A549 (cell line): Measurements from ENCODE around the gene ZGPAT. TPM values are rescaled to one million over a fixed set of nuclear protein-coding genes. Genes with fewer than 3 reads are reported as not detected.

Experiments
- ATAC-seq, 2 experiments: fragments of 200-7000 bp in 1 of 2; fragments of >200 bp in 1 of 2; cut with Nextera tagmentation in 1 of 2; cut with Tn5 transposase in 1 of 2; 3 replicates each; pipeline versions ENCODE4 v1.8.0 to v1.9.1; 2018 to 2020; ENCODE audit warnings: mild to moderate bottlenecking in 1 of 2, moderate library complexity in 1 of 2
- CTCF ChIA-PET: fragments of 300-600 bp; sonication (Branson Sonifier 250); formaldehyde crosslinking; extraction: SDS; loops from one replicate; lab custom pipeline; 2021; ENCODE audit warnings: antibody characterized with exemption, inconsistent platforms; lab: Yijun Ruan, JAX
- POLR2A ChIA-PET: fragments of 350-600 bp; formaldehyde crosslinking; extraction: SDS; loops from one replicate; lab custom pipeline; 2021; ENCODE audit warnings: antibody characterized with exemption, inconsistent platforms; lab: Yijun Ruan, JAX
- DNase-seq, 2 experiments: peaks; one replicate each; pipeline versions ENCODE4 v3.0.0 to v3.0.0-alpha.2; 2011 to 2016; ENCODE audit warnings: low read depth in 1 of 2, low spot score in 1 of 2
- FAIRE-seq: peaks from 2 replicates; lab custom pipeline; 2011; peaks lifted over from hg19 to GRCh38; lab: Jason Lieb, UNC
- H3K27ac ChIP-seq, 2 experiments: fragments of >200 bp; sonication (Bioruptor Twin); formaldehyde crosslinking; 3 replicates each; pipeline ENCODE4 v1.5.1; 2016 to 2017
- H3K4me1 ChIP-seq: fragments of >200 bp; sonication (Bioruptor Twin); formaldehyde crosslinking; 3 replicates; pipeline ENCODE4 v1.6.1; 2016
- H3K4me2 ChIP-seq: fragments of >200 bp; sonication (Bioruptor Twin); formaldehyde crosslinking; 3 replicates; pipeline ENCODE4 v1.6.1; 2016
- H3K4me3 ChIP-seq: fragments of >200 bp; sonication (Bioruptor Twin); formaldehyde crosslinking; 3 replicates; pipeline ENCODE4 v1.5.1; 2016
- H3K9me3 ChIP-seq: fragments of >200 bp; sonication (Bioruptor Twin); formaldehyde crosslinking; 3 replicates; pipeline ENCODE4 v1.6.1; 2016
- BCL3 ChIP-seq: fragments of >200 bp; sonication (Bioruptor Twin); formaldehyde crosslinking; IDR thresholded peaks from 3 replicates; pipeline ENCODE4 v1.6.1; 2016
- CHD2 ChIP-seq: fragments of 150-350 bp; IDR thresholded peaks from 2 replicates; pipeline ENCODE4 v1.6.1; 2014; ENCODE audit warnings: low read length; ENCODE audit not compliant: partially characterized antibody
- E2F6 ChIP-seq: IDR thresholded peaks from 2 replicates; pipeline ENCODE4 v1.6.1; 2012; ENCODE audit warnings: low read depth, borderline replicate concordance
- GATA3 ChIP-seq: IDR thresholded peaks from 2 replicates; pipeline ENCODE4 v1.6.1; 2012; ENCODE audit warnings: borderline replicate concordance
- HOXA7 ChIP-seq: fragments of 250-450 bp; sonication (Bioruptor Pico); IDR thresholded peaks from 2 replicates; pipeline ENCODE4 v1.5.0; 2020; ENCODE audit warnings: mild to moderate bottlenecking, moderate library complexity
- HOXB5 ChIP-seq: fragments of 250-450 bp; sonication (Bioruptor Pico); IDR thresholded peaks from 2 replicates; pipeline ENCODE4 v1.5.0; 2020; ENCODE audit warnings: mild to moderate bottlenecking, moderate library complexity
- JUNB ChIP-seq: fragments of >200 bp; sonication (Bioruptor Twin); formaldehyde crosslinking; IDR thresholded peaks from 2 replicates; pipeline ENCODE4 v1.6.1; 2016
- PHF8 ChIP-seq: fragments of 200-600 bp; sonication (generic); IDR thresholded peaks from 2 replicates; pipeline ENCODE4 v1.6.1; 2016; ENCODE audit warnings: low read depth, mild to moderate bottlenecking, antibody characterized with exemption, moderate library complexity, borderline replicate concordance
- POLR2AphosphoS2 ChIP-seq: conservative IDR thresholded peaks from 2 replicates; pipeline ENCODE4 v1.6.1; 2012; ENCODE audit warnings: low read length, improper control_type of control experiment, inconsistent platforms
- REST ChIP-seq: fragments of 200-600 bp; sonication (generic); IDR thresholded peaks from 2 replicates; pipeline ENCODE4 v1.6.1; 2016; ENCODE audit warnings: antibody characterized with exemption, mild to moderate bottlenecking, moderate library complexity
- RNF2 ChIP-seq: fragments of 200-600 bp; sonication (generic); IDR thresholded peaks from 2 replicates; pipeline ENCODE4 v1.6.1; 2016; ENCODE audit warnings: low read depth, mild to moderate bottlenecking, antibody characterized with exemption, moderate library complexity, borderline replicate concordance
- SREBF2 ChIP-seq: fragments of 450-650 bp; IDR thresholded peaks from 2 replicates; pipeline ENCODE4 v1.6.1; 2014; ENCODE audit warnings: mild to moderate bottlenecking, moderate library complexity
- ZFP36 ChIP-seq: fragments of 450-650 bp; IDR thresholded peaks from 2 replicates; pipeline ENCODE4 v1.6.1; 2014; ENCODE audit warnings: borderline replicate concordance; ENCODE audit not compliant: partially characterized antibody
- WGBS: methylation state at CpG from one replicate; pipeline ENCODE4 v1.1.6; 2017; ENCODE audit errors: missing lambda C conversion rate; 5-methylcytosine and 5-hydroxymethylcytosine counted together
- polyA plus RNA-seq, 4 experiments: library from polyadenylated mRNA; depleted of rRNA in 3 of 4; stranded (reverse); fragments of >200 nt; fragmentation: RNase III in 1 of 4; extraction: RNeasy Plus Mini Kit Qiagen cat#74134 plus additional on column Dnase treatment in 1 of 4; gene quantifications; 2 replicates in 3 of 4; 3 replicates in 1 of 4; pipeline ENCODE4 v1.2.3, GENCODE V29; 2011 to 2017
- TF ChIP-seq, protein P1 (sequence below): fragments of 250-450 bp; sonication (Bioruptor Pico); IDR thresholded peaks from 2 replicates; pipeline ENCODE4 v1.5.0; 2020; ENCODE audit warnings: low read depth, mild to moderate bottlenecking, moderate library complexity

The ZGPAT gene
- polyA plus RNA-seq, 2 of the 4 experiments (the other 2 are of a cell fraction), result 9.5 to 23.9 TPM

DNA sequence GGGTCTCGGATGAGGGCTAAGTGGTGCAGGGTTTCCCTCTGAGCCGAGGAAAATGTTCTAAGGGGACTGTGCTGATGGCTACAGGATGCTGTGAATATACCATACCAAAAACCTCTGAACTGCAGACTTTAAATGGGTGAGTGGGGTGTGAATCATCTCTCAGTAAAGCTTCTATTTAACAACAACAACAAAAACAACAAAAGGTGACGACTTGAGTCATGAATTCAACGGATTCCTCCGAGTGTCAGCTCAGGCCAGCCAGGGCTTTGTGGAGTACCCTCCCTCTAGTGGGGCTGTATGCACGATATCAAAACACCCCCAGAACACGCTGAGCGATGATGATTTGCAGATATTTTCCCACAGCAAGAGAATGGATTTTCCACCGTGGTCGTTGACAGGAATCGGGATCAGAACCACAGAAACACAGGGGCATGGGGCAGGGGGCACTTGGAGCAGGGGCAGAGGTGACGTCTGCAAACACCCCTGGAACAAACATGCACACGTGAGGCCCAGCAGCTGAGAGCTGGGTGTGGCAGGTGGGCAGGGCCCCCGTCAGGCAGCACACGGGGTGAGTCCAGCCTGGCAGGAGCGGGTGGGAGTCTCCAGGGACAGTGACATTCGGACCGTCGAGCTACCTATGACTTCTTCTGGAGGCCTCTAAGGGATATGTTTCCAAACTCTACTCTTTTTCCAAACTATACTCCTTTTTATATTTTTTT lies 70.4 kb downstream of the ZGPAT start (continued):
- TF ChIP-seq, protein P1, sequence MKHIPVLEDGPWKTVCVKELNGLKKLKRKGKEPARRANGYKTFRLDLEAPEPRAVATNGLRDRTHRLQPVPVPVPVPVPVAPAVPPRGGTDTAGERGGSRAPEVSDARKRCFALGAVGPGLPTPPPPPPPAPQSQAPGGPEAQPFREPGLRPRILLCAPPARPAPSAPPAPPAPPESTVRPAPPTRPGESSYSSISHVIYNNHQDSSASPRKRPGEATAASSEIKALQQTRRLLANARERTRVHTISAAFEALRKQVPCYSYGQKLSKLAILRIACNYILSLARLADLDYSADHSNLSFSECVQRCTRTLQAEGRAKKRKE (CRISPR knock-in tag), result no peak
- TF ChIP-seq E2F6, result no peak
- TF ChIP-seq HOXA7 (CRISPR knock-in tag), result no peak
- no peak for TF ChIP-seq REST
- no peak for TF ChIP-seq GATA3
- TF ChIP-seq BCL3, result no peak

- 0 out of 6 replicates have a peak, but pooled peaks of 1 of the 2 experiments have one; percentile 42 for ATAC-seq
- CTCF ChIA-PET, result interaction anchor here (1.5 to 2.5 kb wide), 3 partner anchors 8 to 162 kb away, joined by 3 to 13 read pairs (median 3); no protein-coding TSS in a partner anchor
- no peak overlapping the region for H3K4me3 ChIP-seq
- peaks cover 11% of the 10 kb centered on the region for H3K4me1 ChIP-seq
- WGBS, result 86% methylated on average over 9 of the region's 9 CpGs
- no peak for DNase-seq
- POLR2A ChIA-PET, result no interaction called here
- FAIRE-seq, result no peak
- no peak overlapping the region for H3K4me2 ChIP-seq
- no peak overlapping the region; a peak in 1 of 6 replicates for H3K27ac ChIP-seq
- H3K9me3 ChIP-seq, result no peaks in the 10 kb centered on the region
- no peak for TF ChIP-seq RNF2
- TF ChIP-seq REST, result no peak
- no peak for TF ChIP-seq HOXB5 (CRISPR knock-in tag)
- no peak for TF ChIP-seq POLR2AphosphoS2
- TF ChIP-seq SREBF2, result no peak
- TF ChIP-seq HOXA7 (CRISPR knock-in tag), result no peak
- no peak for TF ChIP-seq ZFP36
- TF ChIP-seq, all 56 proteins: peak for 0
Measured at GRCh38 chr20:63778857-63779256, 71.0 kb downstream of the ZGPAT start.

- Histone ChIP-seq H3K27ac (no peak overlapping the region), H3K4me2 (no peak overlapping the region), H3K9me3 (no peaks in the 10 kb centered on the region), H3K4me3 (no peak overlapping the region), H3K4me1 (peaks cover 11% of the 10 kb centered on the region)
- ATAC-seq (no peak), FAIRE-seq (no peak), DNase-seq (no peak)
- WGBS, result 90% methylated on average over 14 of the region's 14 CpGs
- POLR2A ChIA-PET, result no interaction called here
- TF ChIP-seq PHF8, result no peak
- no peak for TF ChIP-seq JUNB
- TF ChIP-seq CHD2, result no peak
- CTCF ChIA-PET, result interaction anchor here (1.2 kb wide), 1 partner anchor 19 kb away, joined by 3 read pairs; no protein-coding TSS in a partner anchor
Measured at GRCh38 chr20:63781181-63781580, 73.3 kb downstream of the ZGPAT start.
